HG03558 (cell line): ENCODE data around the gene PPP1R7.

ENCODE experiments used
- ATAC-seq: cut with Tn5 transposase; IDR thresholded peaks from one replicate; pipeline ENCODE4 v1.9.1; 2021; ENCODE audit warnings: moderate number of reproducible peaks; ENCODE audit not compliant: unreplicated experiment; ENCODE audit errors: extremely low read depth

PPP1R7 gene

GRCh38 chr2:241224018-241224850 is 74.0 kb downstream of the PPP1R7 start:
- no peak for ATAC-seq

- ATAC-seq: no peak
These were observed 74.7 kb downstream of the PPP1R7 start for GRCh38 chr2:241224851-241225438.

GRCh38 chr2:241225545-241225944 is 75.3 kb downstream of the PPP1R7 start:
- no peak for ATAC-seq

GRCh38 chr2:241225983-241226382 is 75.7 kb downstream of the PPP1R7 start:
- no peak for ATAC-seq

- no peak for ATAC-seq
These were observed 76.7 kb downstream of the PPP1R7 start for GRCh38 chr2:241226723-241227572.

GRCh38 chr2:241227594-241227993 is 77.3 kb downstream of the PPP1R7 start:
- ATAC-seq: no peak

- no peak for ATAC-seq
These were observed 78.0 kb downstream of the PPP1R7 start for GRCh38 chr2:241228081-241228859.

GRCh38 chr2:241228860-241229516 is 78.7 kb downstream of the PPP1R7 start:
- no peak for ATAC-seq

- no peak for ATAC-seq
These were observed 79.5 kb downstream of the PPP1R7 start for GRCh38 chr2:241229563-241230401.

- ATAC-seq: no peak
These were observed 80.2 kb downstream of the PPP1R7 start for GRCh38 chr2:241230435-241230834.

- ATAC-seq: no peak
These were observed 82.7 kb downstream of the PPP1R7 start for GRCh38 chr2:241232736-241233575.
